GM12878 (cell line): ENCODE results near the gene CTNNBIP1. TPM values are rescaled to one million over a fixed set of nuclear protein-coding genes. Genes with fewer than 3 reads are reported as not detected.
A peak's percentile ranks its signal among the peaks of the same experiment; 100 is the strongest.

Experiments used
- ATAC-seq: fragments of 200-7000 bp; cut with Tn5 transposase; 3 replicates; pipeline ENCODE4 v1.9.1; 2020; ENCODE audit warnings: mild to moderate bottlenecking, moderate library complexity
- BruUV-seq: library from RNA; stranded (reverse); fragments of 400-500 nt; replicated peaks from 2 replicates; lab custom pipeline; 2021; lab: Mats Ljungman, UMichigan
- CTCF ChIA-PET: fragments of 300-600 bp; sonication (Branson Sonifier 250); formaldehyde crosslinking; extraction: SDS; loops from one replicate; lab custom pipeline; 2021; ENCODE audit warnings: inconsistent platforms; lab: Yijun Ruan, JAX
- POLR2A ChIA-PET: fragments of 350-600 bp; formaldehyde crosslinking; extraction: SDS; loops from one replicate; lab custom pipeline; 2021; ENCODE audit warnings: inconsistent platforms; lab: Charles Lee
- RAD21 ChIA-PET: fragments of 300-600 bp; sonication (Branson Sonifier 250); formaldehyde crosslinking; loops from one replicate; lab custom pipeline; 2023; ENCODE audit warnings: antibody characterized with exemption; ENCODE audit not compliant: unreplicated experiment; lab: Charles Lee
- SMC1A ChIA-PET: fragments of 300-600 bp; sonication (Branson Sonifier 250); formaldehyde crosslinking; loops from one replicate; lab custom pipeline; 2023; ENCODE audit not compliant: unreplicated experiment, uncharacterized antibody; lab: Charles Lee
- DNase-seq: peaks from one replicate; pipeline ENCODE4 v3.0.0-alpha.2; 2011; ENCODE audit warnings: low read depth, low spot score
- FAIRE-seq: peaks from 3 replicates; lab custom pipeline; 2011; peaks lifted over from hg19 to GRCh38; lab: Jason Lieb, UNC
- H2AFZ ChIP-seq: 2 replicates; pipeline ENCODE4 v1.6.0; 2011; ENCODE audit warnings: low read depth, low read length, control low read depth; ENCODE audit not compliant: control insufficient read depth
- H3K27ac ChIP-seq: 2 replicates; pipeline ENCODE4 v1.5.1; 2011; ENCODE audit warnings: control low read depth; ENCODE audit not compliant: control insufficient read depth, insufficient read depth
- H3K27me3 ChIP-seq, 2 experiments: replicated peaks in 1 of 2; 2 replicates each; pipeline versions ENCODE4 v1.6.0 to v1.6.1; 2011; ENCODE audit warnings: low read length in 1 of 2; ENCODE audit not compliant: control insufficient read depth in 2 of 2, insufficient read depth in 2 of 2
- H3K36me3 ChIP-seq, 2 experiments: 2 replicates each; pipeline ENCODE4 v1.5.1; 2011; ENCODE audit warnings: low read length in 1 of 2; ENCODE audit not compliant: control insufficient read depth in 2 of 2, insufficient read depth in 2 of 2
- H3K4me1 ChIP-seq: 2 replicates; pipeline ENCODE4 v1.6.1; 2011; ENCODE audit warnings: mild to moderate bottlenecking, low read length, moderate library complexity, mixed read lengths; ENCODE audit not compliant: control insufficient read depth, insufficient read depth
- H3K4me2 ChIP-seq: 2 replicates; pipeline ENCODE4 v1.6.0; 2011; ENCODE audit warnings: control low read depth; ENCODE audit not compliant: control insufficient read depth, insufficient read depth
- H3K4me3 ChIP-seq: fragments of 200-600 bp; sonication (generic); 2 replicates; pipeline ENCODE4 v1.5.1; 2016
- H3K79me2 ChIP-seq: 2 replicates; pipeline ENCODE4 v1.6.0; 2011; ENCODE audit warnings: low read length; ENCODE audit not compliant: control insufficient read depth, insufficient read depth
- H3K9ac ChIP-seq: 2 replicates; pipeline ENCODE4 v1.8.0; 2011; ENCODE audit warnings: low read length, control low read depth, mixed read lengths; ENCODE audit not compliant: control insufficient read depth, insufficient read depth
- H3K9me3 ChIP-seq: replicated peaks from 3 replicates; pipeline ENCODE4 v1.5.1; 2011; ENCODE audit warnings: mild to moderate bottlenecking, low read length; ENCODE audit not compliant: control insufficient read depth, insufficient read depth
- H4K20me1 ChIP-seq: 2 replicates; pipeline ENCODE4 v1.6.0; 2011; ENCODE audit not compliant: control insufficient read depth, insufficient read depth
- CHD4 ChIP-seq: fragments of 200-600 bp; sonication (generic); IDR thresholded peaks from 2 replicates; pipeline ENCODE4 v1.6.1; 2016; ENCODE audit warnings: mild to moderate bottlenecking
- CUX1 ChIP-seq: IDR thresholded peaks from 2 replicates; pipeline ENCODE4 v1.6.1; 2012; ENCODE audit warnings: improper control_type of control experiment, low read depth, low read length; ENCODE audit not compliant: insufficient replicate concordance
- HCFC1 ChIP-seq: fragments of 150-350 bp; IDR thresholded peaks from 2 replicates; pipeline ENCODE4 v1.6.1; 2014; ENCODE audit warnings: low read length
- NKRF ChIP-seq: fragments of 450-650 bp; conservative IDR thresholded peaks from 2 replicates; pipeline ENCODE4 v1.6.1; 2017; ENCODE audit warnings: mild to moderate bottlenecking, moderate library complexity
- NRF1 ChIP-seq: conservative IDR thresholded peaks from 2 replicates; pipeline ENCODE4 v1.6.1; 2011; ENCODE audit warnings: mild to moderate bottlenecking, low read depth, low read length, improper control_type of control experiment
- PML ChIP-seq: IDR thresholded peaks from 2 replicates; pipeline ENCODE4 v1.6.1; 2012; ENCODE audit warnings: low read length, inconsistent platforms
- POLR2AphosphoS2 ChIP-seq: IDR thresholded peaks from 2 replicates; pipeline ENCODE4 v1.6.1; 2011; ENCODE audit warnings: low read depth, mild to moderate bottlenecking, low read length, improper control_type of control experiment, moderate library complexity
- POLR2AphosphoS5 ChIP-seq: IDR thresholded peaks from 2 replicates; pipeline ENCODE4 v1.6.1; 2011; ENCODE audit warnings: mild to moderate bottlenecking, low read length, inconsistent platforms
- POU2F2 ChIP-seq: IDR thresholded peaks from 3 replicates; pipeline ENCODE4 v1.6.1; 2011; ENCODE audit warnings: low read depth, mild to moderate bottlenecking, low read length, borderline replicate concordance
- RBBP5 ChIP-seq: fragments of 200-600 bp; sonication (generic); conservative IDR thresholded peaks from 2 replicates; pipeline ENCODE4 v1.6.1; 2016
- RFX5 ChIP-seq: IDR thresholded peaks from 2 replicates; pipeline ENCODE4 v1.6.1; 2011; ENCODE audit warnings: low read depth, low read length, improper control_type of control experiment
- SMAD5 ChIP-seq: IDR thresholded peaks from 2 replicates; pipeline ENCODE4 v1.6.1; 2016; ENCODE audit warnings: antibody characterized with exemption, low read depth
- STAT3 ChIP-seq: IDR thresholded peaks from 2 replicates; pipeline ENCODE4 v1.6.1; 2011; ENCODE audit warnings: low read depth, low read length, improper control_type of control experiment
- SUPT20H ChIP-seq: IDR thresholded peaks from 2 replicates; pipeline ENCODE4 v1.6.1; 2011; ENCODE audit warnings: low read depth, mild to moderate bottlenecking, low read length, moderate library complexity, borderline replicate concordance; ENCODE audit not compliant: control insufficient read depth
- YY1 ChIP-seq: IDR thresholded peaks from 2 replicates; pipeline ENCODE4 v1.6.1; 2011; ENCODE audit warnings: low read depth, mild to moderate bottlenecking, low read length
- ZNF622 ChIP-seq: fragments of 450-650 bp; IDR thresholded peaks from 2 replicates; pipeline ENCODE4 v1.6.1; 2017; ENCODE audit warnings: mild to moderate bottlenecking, inconsistent platforms
- ZSCAN29 ChIP-seq: fragments of 450-650 bp; IDR thresholded peaks from 2 replicates; pipeline ENCODE4 v1.6.1; 2017; ENCODE audit warnings: mild to moderate bottlenecking, moderate library complexity
- WGBS: methylation state at CpG from one replicate; pipeline ENCODE4 v1.1.6; 2016; ENCODE audit warnings: low lambda C conversion rate; ENCODE audit not compliant: insufficient replicate concordance, insufficient coverage; ENCODE audit errors: missing lambda C conversion rate; 5-methylcytosine and 5-hydroxymethylcytosine counted together
- in situ Hi-C: fragments of 300-500 bp; cut with MboI; formaldehyde crosslinking; loops from 9 replicates; pipeline ENCODE4 v1.14.3; 2018; ENCODE audit warnings: mixed read lengths
- intact Hi-C: fragments of 100-400 bp; cut with micrococcal nuclease; formaldehyde crosslinking; loops from one replicate; pipeline ENCODE4 v1.14.2; 2022; ENCODE audit not compliant: unreplicated experiment
- polyA plus RNA-seq, 11 experiments: library from polyadenylated mRNA; depleted of rRNA in 4 of 11; unstranded in 6 of 11; stranded (reverse) in 5 of 11; fragments of >200 nt; fragmentation: Nextera tagmentation in 4 of 11; fragmentation: Illumina TruSeq in 1 of 11; extraction: Ambion mirVana in 4 of 11; extraction: Trizol in 1 of 11; gene quantifications; 1 replicate in 1 of 11; 2 replicates in 10 of 11; pipeline versions ENCODE4 v1.2.1 to v1.2.3, GENCODE V29; 2011 to 2016; ENCODE audit warnings: inconsistent platforms in 2 of 11, missing spikeins in 2 of 11, low read depth in 1 of 11
- total RNA-seq, 4 experiments: library from RNA; depleted of rRNA in 3 of 4; stranded (reverse); fragments of >200 nt in 3 of 4; fragmentation: Illumina TruSeq in 1 of 4; extraction: Trizol in 1 of 4; gene quantifications; 2 replicates each; pipeline versions ENCODE4 v1.2.1 to v1.2.3, GENCODE V29; 2013 to 2021

The CTNNBIP1 gene
- total and polyA plus RNA-seq, 10 of the 15 experiments (the other 5 are each of a cell fraction or from before 2014, with no cell fraction given), result 0.42 to 31.8 (median 10.8) TPM

GRCh38 chr1:9942939-9943788 lies 33.1 kb upstream of the CTNNBIP1 start, which contains the start of the genes LZIC and NMNAT1:
Gene LZIC (minus strand): TSS chr1:9943391. CDS start chr1:9936619, 6,772 bp downstream.
Gene NMNAT1 (plus strand): TSS chr1:9943475. CDS start chr1:9972074, 28,599 bp downstream.
- RAD21 ChIA-PET, result interaction anchor here (0.5 to 2.7 kb wide), 11 partner anchors 11 to 938 kb away, joined by 3 to 13 read pairs (median 3); partner anchors contain the start of gene CTNNBIP1
- peak; percentile 90 for TF ChIP-seq HCFC1
- no peak for TF ChIP-seq NRF1
- TF ChIP-seq ZNF622, result no peak
- TF ChIP-seq STAT3, result no peak
- TF ChIP-seq SMAD5, result peak; percentile 91
- TF ChIP-seq POLR2AphosphoS5, result peak; percentile 98
- TF ChIP-seq NKRF, result peak; percentile 47; the same call in 1 of the 2 replicates
- peak; percentile 93 for TF ChIP-seq PML
- TF ChIP-seq CHD4, result no peak
- peak; percentile 95 for TF ChIP-seq POLR2AphosphoS2
- TF ChIP-seq ZSCAN29, result no peak
- no peak for TF ChIP-seq SUPT20H
- TF ChIP-seq RFX5, result 0 out of 2 replicates have a peak, but pooled peaks have one; percentile 16
- TF ChIP-seq POU2F2, result peak; percentile 90; the same call in 2 of the 3 replicates
- TF ChIP-seq YY1, result peak; percentile 87
- TF ChIP-seq RBBP5, result no peak
- TF ChIP-seq CUX1, result no peak

More at GRCh38 chr1:9942939-9943788, 33.1 kb upstream of the CTNNBIP1 start, which contains the start of the genes LZIC and NMNAT1:
- Histone ChIP-seq H3K4me3 (peak within 1 kb of the TSS; percentile 98), H3K9ac (peak within 1 kb of the TSS; percentile 98), H3K36me3 (no peaks in the 10 kb centered on the region; a peak in 1 of 4 replicates), H3K9me3 (no peaks in the 10 kb centered on the region), H2AFZ (peak within 1 kb of the TSS; percentile 96), H3K27me3 (no peaks in the 10 kb centered on the region), H3K27ac (peak within 1 kb of the TSS; percentile 93), H3K79me2 (peaks cover 22% of the 10 kb centered on the region), H3K4me2 (peak within 1 kb of the TSS; percentile 77), H4K20me1 (no peaks in the 10 kb centered on the region), H3K4me1 (peaks cover 6% of the 10 kb centered on the region; the same call in 1 of the 2 replicates)
- DNase-seq, result peak; percentile 77
- ATAC-seq, result peak; percentile 97
- no TSS peak for BruUV-seq
- ChIA-PET SMC1A (interaction anchor here (0.6 to 2.6 kb wide), 10 partner anchors 17 to 1979 kb away, joined by 3 to 14 read pairs (median 4); partner anchors contain the start of gene UBE4B), CTCF (interaction anchor here (0.9 to 3.1 kb wide), 17 partner anchors 8 to 353 kb away, joined by 3 to 21 read pairs (median 4); partner anchors contain the start of gene UBE4B), POLR2A (interaction anchor here (0.6 to 1.5 kb wide), 9 partner anchors 8 to 401 kb away, joined by 3 to 7 read pairs (median 3); partner anchors contain the start of genes KIF1B and PIK3CD)
- under 1% methylated on average over 53 of the region's 53 CpGs for WGBS
- FAIRE-seq, result peak; percentile 75
- in situ Hi-C loops (no loop called here), intact Hi-C loops (loop anchor here (1.0 to 2.0 kb wide), 4 partner anchors 32 to 159 kb away; partner anchors contain the start of genes CTNNBIP1 and UBE4B)
